Body of pancreas (tissue), 4 donors: ENCODE data around the gene MUSK. TPM values are rescaled to one million over a fixed set of nuclear protein-coding genes. Genes with fewer than 3 reads are reported as not detected.
A peak's percentile ranks its signal among the peaks of the same experiment; 100 is the strongest.

Experiments
- ATAC-seq: fragments of 150-250 bp; one replicate; pipeline ENCODE4 v1.9.1; 2016
- DNase-seq, 4 donors: peaks; one replicate each; pipeline ENCODE4 v3.0.0-alpha.2; 2019
- H3K27ac ChIP-seq, 4 donors: fragments of 200-600 bp; sonication (generic); 1 replicate in 3 of 4; 2 replicates in 1 of 4; pipeline versions ENCODE4 v1.5.1 to v1.6.1; 2016 to 2019; ENCODE audit warnings: mild to moderate bottlenecking in 1 of 4, mixed read lengths in 1 of 4, moderate library complexity in 1 of 4
- H3K27me3 ChIP-seq, 2 donors: fragments of 200-600 bp; sonication (generic); one replicate each; pipeline ENCODE4 v1.6.0; 2016; ENCODE audit warnings: mild to moderate bottlenecking in 1 of 2
- H3K36me3 ChIP-seq, 2 donors: fragments of 200-600 bp; sonication (generic); replicated peaks in 1 of 2; 2 replicates each; pipeline ENCODE4 v1.5.1; 2016; ENCODE audit warnings: low read depth in 2 of 2; ENCODE audit not compliant: insufficient read depth in 1 of 2
- H3K4me1 ChIP-seq: fragments of 200-600 bp; sonication (generic); one replicate; pipeline ENCODE4 v1.6.0; 2016
- H3K4me3 ChIP-seq, 2 donors: fragments of 200-600 bp; sonication (generic); 1 replicate in 1 of 2; 2 replicates in 1 of 2; pipeline ENCODE4 v1.5.1; 2016 to 2019
- H3K9me3 ChIP-seq, 3 donors: fragments of 200-600 bp; sonication (generic); 1 replicate in 2 of 3; 2 replicates in 1 of 3; pipeline ENCODE4 v1.5.1; 2016
- CTCF ChIP-seq, 7 experiments: fragments of 450-650 bp in 4 of 7; fragments of 200-600 bp in 3 of 7; sonication (generic) in 3 of 7; IDR thresholded peaks; one replicate each; pipeline ENCODE4 v1.5.1; 2016 to 2019; ENCODE audit warnings: antibody characterized with exemption in 7 of 7
- POLR2A ChIP-seq, 3 donors: fragments of 450-650 bp; IDR thresholded peaks; one replicate each; pipeline ENCODE4 v1.6.1; 2016; ENCODE audit warnings: antibody characterized with exemption in 3 of 3, mild to moderate bottlenecking in 2 of 3
- WGBS, 2 donors: methylation state at CpG; one replicate each; pipeline ENCODE4 v1.1.5; 2017; 5-methylcytosine and 5-hydroxymethylcytosine counted together
- intact Hi-C: fragments of 100-400 bp; cut with DNase I; formaldehyde crosslinking; loops from one replicate; pipeline ENCODE4 v1.15.1; 2023
- total RNA-seq, 2 donors: library from RNA; depleted of rRNA; stranded (reverse); fragments of >200 nt; gene quantifications; one replicate each; pipeline ENCODE4 v1.1.0, GENCODE V29; 2016

Gene MUSK
- total RNA-seq, 2 donors from 2014 or later: not detected

- DNase-seq (no peak), ATAC-seq (no peak)
- Histone ChIP-seq H3K36me3 (no peaks in the 10 kb centered on the region), H3K4me1 (no peaks in the 10 kb centered on the region), H3K4me3 (no peak overlapping the region), H3K27ac (no peak overlapping the region), H3K9me3 (no peaks in the 10 kb centered on the region), H3K27me3 (no peaks in the 10 kb centered on the region)
- intact Hi-C loops: no loop called here
- TF ChIP-seq CTCF (IDR thresholded peaks at IDR 0.05) (no peak), POLR2A (IDR thresholded peaks at IDR 0.05) (no peak)
- 43 to 60% methylated on average over 3 of the region's 3 CpGs for WGBS, 2 donors
Measured at GRCh38 chr9:110835404-110835803, 166.8 kb downstream of the MUSK start.

GRCh38 chr9:110835859-110836271 lies 167.3 kb downstream of the MUSK start:
- H3K9me3 ChIP-seq: no peaks in the 10 kb centered on the region
- H3K4me1 ChIP-seq: no peaks in the 10 kb centered on the region
- intact Hi-C loops: no loop called here
- 71 to 82% methylated on average over 1 of the region's 1 CpG for WGBS, 2 donors
- H3K4me3 ChIP-seq: no peak overlapping the region
- ATAC-seq: no peak
- no peaks in the 10 kb centered on the region for H3K27me3 ChIP-seq
- TF ChIP-seq POLR2A (IDR thresholded peaks at IDR 0.05): no peak
- TF ChIP-seq CTCF (IDR thresholded peaks at IDR 0.05): no peak
- no peak overlapping the region for H3K27ac ChIP-seq
- no peaks in the 10 kb centered on the region for H3K36me3 ChIP-seq
- no peak for DNase-seq

- 90 to 92% methylated on average over 2 of the region's 2 CpGs for WGBS, 2 donors
Measured at GRCh38 chr9:110837401-110838005, 168.9 kb downstream of the MUSK start.

GRCh38 chr9:110842169-110842568 lies 173.6 kb downstream of the MUSK start:
- TF ChIP-seq CTCF (IDR thresholded peaks at IDR 0.05) (peak in 5 of 7 experiments; percentile 9 to 50 (median 41)), POLR2A (IDR thresholded peaks at IDR 0.05) (no peak)
- peak in 3 of 4 donors; percentile 7 to 18 (median 14) for DNase-seq
- ATAC-seq: no peak

More at GRCh38 chr9:110837401-110838005, 168.9 kb downstream of the MUSK start:
- TF ChIP-seq CTCF (IDR thresholded peaks at IDR 0.05) (no peak), POLR2A (IDR thresholded peaks at IDR 0.05) (no peak)
- no peak overlapping the region for H3K27ac ChIP-seq
- no peaks in the 10 kb centered on the region for H3K9me3 ChIP-seq
- intact Hi-C loops: no loop called here
- DNase-seq (no peak), ATAC-seq (no peak)
- H3K4me1 ChIP-seq: no peaks in the 10 kb centered on the region
- no peak overlapping the region for H3K4me3 ChIP-seq
- no peaks in the 10 kb centered on the region for H3K27me3 ChIP-seq
- no peaks in the 10 kb centered on the region for H3K36me3 ChIP-seq

GRCh38 chr9:110842986-110843385 lies 174.4 kb downstream of the MUSK start:
- Histone ChIP-seq H3K27me3 (no peaks in the 10 kb centered on the region), H3K27ac (no peak overlapping the region), H3K36me3 (no peaks in the 10 kb centered on the region), H3K9me3 (no peaks in the 10 kb centered on the region), H3K4me3 (no peak overlapping the region), H3K4me1 (no peaks in the 10 kb centered on the region)
- TF ChIP-seq CTCF (IDR thresholded peaks at IDR 0.05) (no peak), POLR2A (IDR thresholded peaks at IDR 0.05) (no peak)
- intact Hi-C loops: no loop called here
- whole genome bisulfite sequencing, 2 donors: 38 to 43% methylated on average over 3 of the region's 3 CpGs
- DNase-seq: no peak
- ATAC-seq: no peak

More at GRCh38 chr9:110842169-110842568, 173.6 kb downstream of the MUSK start:
- intact Hi-C loops: no loop called here
- H3K27ac ChIP-seq: no peak overlapping the region
- 55 to 70% methylated on average over 9 of the region's 9 CpGs for WGBS, 2 donors
- no peaks in the 10 kb centered on the region for H3K36me3 ChIP-seq
- H3K4me1 ChIP-seq: no peaks in the 10 kb centered on the region
- no peak overlapping the region for H3K4me3 ChIP-seq
- no peaks in the 10 kb centered on the region for H3K27me3 ChIP-seq
- H3K9me3 ChIP-seq: no peaks in the 10 kb centered on the region
